ENCODE results near the gene MARCHF9.

Gene MARCHF9

DNA sequence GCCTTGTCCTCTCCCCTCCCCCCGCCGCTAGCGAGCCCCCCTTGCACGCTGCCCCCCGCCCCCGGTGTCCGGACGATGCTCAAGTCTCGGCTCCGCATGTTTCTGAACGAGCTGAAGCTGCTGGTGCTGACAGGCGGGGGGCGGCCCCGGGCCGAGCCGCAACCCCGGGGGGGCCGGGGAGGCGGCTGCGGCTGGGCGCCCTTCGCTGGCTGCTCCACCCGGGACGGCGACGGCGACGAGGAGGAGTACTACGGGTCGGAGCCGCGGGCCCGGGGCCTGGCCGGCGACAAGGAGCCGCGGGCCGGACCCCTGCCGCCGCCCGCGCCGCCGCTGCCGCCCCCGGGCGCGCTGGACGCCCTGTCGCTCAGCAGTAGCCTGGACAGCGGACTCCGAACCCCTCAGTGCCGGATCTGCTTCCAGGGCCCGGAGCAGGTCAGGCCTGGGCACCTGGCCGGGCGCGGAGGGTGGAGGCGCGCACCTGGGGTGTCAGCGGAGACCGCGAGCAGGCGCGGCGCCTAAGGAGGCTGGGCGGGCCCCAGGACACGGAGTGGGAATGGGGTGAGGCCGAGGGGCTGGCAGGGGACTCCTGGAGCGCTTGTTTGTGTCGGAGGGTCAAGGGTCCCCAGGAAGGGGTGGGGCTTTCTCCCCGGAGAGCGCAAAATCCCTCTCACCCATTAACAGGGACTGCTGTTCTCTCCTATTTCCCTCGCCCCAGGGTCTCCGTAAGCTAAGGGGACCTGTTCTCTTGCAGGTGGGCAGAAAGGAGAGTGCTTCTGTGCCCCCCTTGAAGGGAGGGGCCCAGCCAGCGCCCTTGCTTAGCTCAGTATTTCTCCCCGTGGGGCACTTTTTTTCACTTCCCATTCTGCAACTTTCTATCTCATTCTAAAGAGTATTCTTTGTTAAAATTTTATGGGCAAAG, 810 bp downstream of the MARCHF9 start:
- H3K27me3 ChIP-seq (ENCODE audit: insufficient read depth, low read depth, severe bottlenecking), result no peaks in the 10 kb centered on the region
- H3K27ac ChIP-seq, result peak overlapping the region; percentile 55
- H3K36me3 ChIP-seq, result peaks cover 39% of the 10 kb centered on the region
- H3K9me3 ChIP-seq (ENCODE audit: severe bottlenecking), result no peaks in the 10 kb centered on the region
- no peak for DNase-seq
- peak overlapping the region; percentile 79 for H3K4me3 ChIP-seq (ENCODE audit: low read depth, low read length)
- TF ChIP-seq, protein P1, sequence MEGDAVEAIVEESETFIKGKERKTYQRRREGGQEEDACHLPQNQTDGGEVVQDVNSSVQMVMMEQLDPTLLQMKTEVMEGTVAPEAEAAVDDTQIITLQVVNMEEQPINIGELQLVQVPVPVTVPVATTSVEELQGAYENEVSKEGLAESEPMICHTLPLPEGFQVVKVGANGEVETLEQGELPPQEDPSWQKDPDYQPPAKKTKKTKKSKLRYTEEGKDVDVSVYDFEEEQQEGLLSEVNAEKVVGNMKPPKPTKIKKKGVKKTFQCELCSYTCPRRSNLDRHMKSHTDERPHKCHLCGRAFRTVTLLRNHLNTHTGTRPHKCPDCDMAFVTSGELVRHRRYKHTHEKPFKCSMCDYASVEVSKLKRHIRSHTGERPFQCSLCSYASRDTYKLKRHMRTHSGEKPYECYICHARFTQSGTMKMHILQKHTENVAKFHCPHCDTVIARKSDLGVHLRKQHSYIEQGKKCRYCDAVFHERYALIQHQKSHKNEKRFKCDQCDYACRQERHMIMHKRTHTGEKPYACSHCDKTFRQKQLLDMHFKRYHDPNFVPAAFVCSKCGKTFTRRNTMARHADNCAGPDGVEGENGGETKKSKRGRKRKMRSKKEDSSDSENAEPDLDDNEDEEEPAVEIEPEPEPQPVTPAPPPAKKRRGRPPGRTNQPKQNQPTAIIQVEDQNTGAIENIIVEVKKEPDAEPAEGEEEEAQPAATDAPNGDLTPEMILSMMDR (IDR thresholded peaks at IDR 0.05; ENCODE audit: low read depth, low read length), result no peak

DNA sequence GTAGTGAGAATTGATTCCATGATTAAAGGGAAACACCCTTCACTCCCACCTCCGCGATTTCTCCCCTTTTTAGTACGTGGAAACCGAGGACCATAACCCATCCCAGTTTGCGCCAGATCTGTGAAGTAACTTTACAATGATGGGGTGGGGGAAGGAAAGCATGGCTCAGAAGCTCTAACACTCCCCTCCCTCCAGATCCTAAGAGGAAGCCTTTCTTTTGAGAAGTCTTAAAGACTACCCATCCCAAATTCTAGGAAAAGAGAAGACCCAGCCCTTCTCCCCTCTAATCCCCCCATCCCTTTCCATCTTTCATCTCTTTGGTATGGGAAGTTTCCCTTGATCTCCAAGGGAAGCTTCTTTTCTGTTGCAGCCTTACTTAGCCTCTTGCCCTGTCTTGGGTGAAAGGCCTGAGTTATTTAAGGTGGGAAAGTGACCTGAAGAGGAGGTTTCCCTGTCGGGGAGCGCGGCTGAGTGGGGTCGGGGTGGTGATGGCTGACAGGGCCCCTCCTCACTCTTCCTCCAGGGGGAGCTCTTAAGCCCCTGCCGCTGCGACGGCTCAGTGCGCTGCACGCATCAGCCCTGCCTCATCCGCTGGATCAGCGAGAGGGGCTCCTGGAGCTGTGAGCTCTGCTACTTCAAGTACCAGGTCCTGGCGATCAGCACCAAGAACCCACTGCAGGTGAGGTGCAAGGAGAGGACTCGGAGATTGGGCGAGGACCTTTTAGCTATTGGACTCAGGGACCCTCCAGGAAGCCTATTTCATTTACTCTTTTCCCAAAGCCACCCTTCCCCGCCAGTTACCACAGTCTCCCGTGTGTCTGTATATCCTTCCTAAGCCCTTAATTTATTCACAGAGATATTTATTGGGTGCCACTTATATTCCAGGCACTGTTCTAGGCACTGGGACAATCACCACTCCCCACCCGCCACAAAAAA, 1.8 kb downstream of the MARCHF9 start:
- Histone ChIP-seq H3K27me3 (ENCODE audit: insufficient read depth, low read depth, severe bottlenecking) (no peaks in the 10 kb centered on the region), H3K4me3 (ENCODE audit: low read depth, low read length) (peak overlapping the region; percentile 79), H3K36me3 (peaks cover 41% of the 10 kb centered on the region), H3K9me3 (ENCODE audit: severe bottlenecking) (no peaks in the 10 kb centered on the region), H3K27ac (no peak overlapping the region)
- DNase-seq, result peak; percentile 79
- TF ChIP-seq, protein P1 (IDR thresholded peaks at IDR 0.05; ENCODE audit: low read depth, low read length), result peak; percentile 96

- no peak overlapping the region for H3K27ac ChIP-seq
Observed at GRCh38 chr12:57757771-57758170, 2.9 kb downstream of the MARCHF9 start.

GRCh38 chr12:57758552-57759359, 3.9 kb downstream of the MARCHF9 start:
- Histone ChIP-seq H3K36me3 (peaks cover 55% of the 10 kb centered on the region), H3K27me3 (ENCODE audit: insufficient read depth, low read depth, severe bottlenecking) (no peaks in the 10 kb centered on the region), H3K9me3 (ENCODE audit: severe bottlenecking) (no peaks in the 10 kb centered on the region), H3K4me3 (ENCODE audit: low read depth, low read length) (no peak overlapping the region), H3K27ac (no peak overlapping the region)
- TF ChIP-seq, protein P1 (IDR thresholded peaks at IDR 0.05; ENCODE audit: low read depth, low read length), result no peak
- DNase-seq, result no peak

More at GRCh38 chr12:57757771-57758170, 2.9 kb downstream of the MARCHF9 start:
- no peak for DNase-seq
- H3K4me3 ChIP-seq (ENCODE audit: low read depth, low read length), result no peak overlapping the region
- H3K9me3 ChIP-seq (ENCODE audit: severe bottlenecking), result no peaks in the 10 kb centered on the region
- TF ChIP-seq, protein P1 (IDR thresholded peaks at IDR 0.05; ENCODE audit: low read depth, low read length), result no peak
- H3K36me3 ChIP-seq, result peaks cover 45% of the 10 kb centered on the region
- no peaks in the 10 kb centered on the region for H3K27me3 ChIP-seq (ENCODE audit: insufficient read depth, low read depth, severe bottlenecking)

DNA sequence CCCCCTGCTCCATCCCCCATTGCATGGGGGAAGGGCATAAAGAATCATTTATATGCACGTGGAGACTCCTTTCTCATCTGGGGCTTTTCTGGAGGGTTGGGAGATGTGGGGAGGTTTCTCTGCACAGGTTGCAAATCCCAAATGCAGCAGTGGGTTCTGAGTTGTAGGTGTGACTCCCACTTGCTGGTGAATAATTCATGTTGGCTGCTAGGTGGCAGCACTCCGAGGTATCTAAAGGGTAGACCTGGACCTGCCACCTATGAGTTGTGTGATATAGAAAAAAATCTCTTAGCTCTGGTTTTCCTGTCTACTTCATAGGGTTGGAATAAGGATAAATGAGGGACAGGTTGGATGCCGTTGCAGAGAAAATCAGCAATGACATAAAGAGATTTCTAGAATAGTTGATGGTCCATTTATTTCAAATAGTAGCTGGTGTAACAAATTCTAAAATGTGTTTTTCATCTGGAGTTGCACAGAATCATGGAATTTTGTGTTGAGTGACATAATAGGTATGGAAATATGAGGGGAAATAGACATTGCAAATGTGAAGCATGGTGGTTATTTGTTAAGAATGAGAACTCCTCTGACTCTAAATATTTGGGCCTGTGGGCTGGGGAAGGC, 4.6 kb downstream of the MARCHF9 start:
- Histone ChIP-seq H3K9me3 (ENCODE audit: severe bottlenecking) (no peaks in the 10 kb centered on the region), H3K27ac (no peak overlapping the region), H3K27me3 (ENCODE audit: insufficient read depth, low read depth, severe bottlenecking) (no peaks in the 10 kb centered on the region), H3K36me3 (peaks cover 62% of the 10 kb centered on the region), H3K4me3 (ENCODE audit: low read depth, low read length) (no peak overlapping the region)
- peak; percentile 59 for DNase-seq
- TF ChIP-seq, protein P1 (IDR thresholded peaks at IDR 0.05; ENCODE audit: low read depth, low read length), result peak; percentile 71

Measured in WERI-Rb-1 (cell line).